ENCODE data around the gene ATP13A1. TPM values are rescaled to one million over a fixed set of nuclear protein-coding genes. Genes with fewer than 3 reads are reported as not detected.

ATP13A1 gene
- total and polyA plus RNA-seq, 2 of the 8 experiments (the other 6 are each of a cell fraction or from before 2014, with no cell fraction given) = 33.0 to 64.2 TPM

DNA sequence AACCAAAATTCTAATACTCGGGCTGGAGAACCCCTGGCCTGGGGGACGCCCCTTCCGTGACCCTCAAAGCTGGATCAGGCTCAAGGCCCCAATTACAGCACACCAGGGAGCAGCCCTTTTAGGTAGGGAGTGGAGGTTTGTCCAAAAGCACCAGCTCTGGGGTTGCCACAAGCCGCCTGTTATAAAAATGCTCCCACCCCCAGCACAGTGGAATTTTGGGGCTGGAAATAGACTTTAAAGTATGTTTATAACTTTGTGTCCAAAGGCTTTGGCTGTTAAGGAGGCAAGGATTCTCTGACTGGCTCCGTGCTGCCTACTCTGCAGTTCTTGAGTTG lies 19.5 kb downstream of the ATP13A1 start (continued):
- TF ChIP-seq EZH2 (IDR thresholded peaks at IDR 0.05; ENCODE audit: low read depth, low read length, severe bottlenecking) (no peak), SIRT6 (IDR thresholded peaks at IDR 0.05; ENCODE audit: low read length) (no peak), ZNF274 (IDR thresholded peaks at IDR 0.05; ENCODE audit: borderline replicate concordance, extremely low read depth, low read length) (no peak), CBX5 (IDR thresholded peaks at IDR 0.05; ENCODE audit: low read depth, low read length) (no peak), KDM1A (IDR thresholded peaks at IDR 0.05; ENCODE audit: borderline replicate concordance, low read length) (no peak), POU5F1 (IDR thresholded peaks at IDR 0.05; ENCODE audit: low read depth, low read length) (no peak)
